WTC11 (cell line): ENCODE data around the gene ORM1.
"Not testable (repeated sequence)": the region's sequence is repeated elsewhere in the genome, so short reads cannot be mapped to it uniquely, and the experiment has no call there.

ENCODE experiments used
- ATF1 ChIP-seq: sonication (generic); formaldehyde crosslinking; IDR thresholded peaks from 2 replicates; pipeline ENCODE4 v1.8.1; 2023; ENCODE audit warnings: mild to moderate bottlenecking, moderate library complexity, missing genetic modification reagents
- ZNF423 ChIP-seq: fragments of 250-450 bp; sonication (Bioruptor Pico); IDR thresholded peaks from 2 replicates; pipeline ENCODE4 v2.1.2; 2022; ENCODE audit warnings: mild to moderate bottlenecking, moderate library complexity
- TF ChIP-seq, protein P1 (sequence below): fragments of 200-600 bp; IDR thresholded peaks from 2 replicates; pipeline ENCODE4 v1.8.0; 2022; ENCODE audit warnings: antibody characterized with exemption
- TF ChIP-seq, protein P2 (sequence below): sonication (generic); formaldehyde crosslinking; conservative IDR thresholded peaks from 2 replicates; pipeline ENCODE4 v1.8.1; 2023; ENCODE audit warnings: mild to moderate bottlenecking, low read depth, missing genetic modification reagents, moderate library complexity

DNA sequence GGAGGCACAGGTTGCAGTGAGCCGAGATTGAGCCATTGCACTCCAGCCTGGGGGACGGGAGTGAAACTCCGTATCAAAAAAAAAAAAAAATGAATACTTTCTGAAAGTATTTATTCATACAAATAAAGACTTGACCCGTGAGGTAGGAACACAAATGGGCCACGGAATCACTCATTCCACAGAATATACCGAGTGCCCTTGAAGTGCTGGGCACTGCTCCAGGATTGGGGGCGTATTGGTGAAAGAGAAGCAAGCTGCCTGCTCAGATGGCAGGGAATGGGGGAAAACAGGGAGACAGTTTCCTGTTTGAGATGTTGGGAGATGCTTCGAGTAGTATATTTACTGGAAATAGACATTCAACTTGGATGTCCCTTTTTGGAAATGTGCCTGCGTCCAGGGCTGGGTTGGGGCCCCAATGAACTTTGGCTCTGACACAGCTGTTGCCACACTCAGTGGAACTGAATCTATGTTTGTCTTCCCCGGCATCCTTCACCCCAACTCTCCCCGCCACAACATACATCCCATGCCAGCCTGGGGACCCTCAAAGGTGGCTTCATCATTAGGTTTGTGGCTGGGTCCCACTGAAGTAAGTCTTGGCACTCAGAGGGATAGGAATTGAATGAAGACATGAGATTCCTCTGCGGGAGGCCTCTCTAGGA, 609 bp upstream of the ORM1 start:
- not testable (repeated sequence) for TF ChIP-seq ATF1 (CRISPR knock-in tag); ZNF423
- TF ChIP-seq, protein P1, sequence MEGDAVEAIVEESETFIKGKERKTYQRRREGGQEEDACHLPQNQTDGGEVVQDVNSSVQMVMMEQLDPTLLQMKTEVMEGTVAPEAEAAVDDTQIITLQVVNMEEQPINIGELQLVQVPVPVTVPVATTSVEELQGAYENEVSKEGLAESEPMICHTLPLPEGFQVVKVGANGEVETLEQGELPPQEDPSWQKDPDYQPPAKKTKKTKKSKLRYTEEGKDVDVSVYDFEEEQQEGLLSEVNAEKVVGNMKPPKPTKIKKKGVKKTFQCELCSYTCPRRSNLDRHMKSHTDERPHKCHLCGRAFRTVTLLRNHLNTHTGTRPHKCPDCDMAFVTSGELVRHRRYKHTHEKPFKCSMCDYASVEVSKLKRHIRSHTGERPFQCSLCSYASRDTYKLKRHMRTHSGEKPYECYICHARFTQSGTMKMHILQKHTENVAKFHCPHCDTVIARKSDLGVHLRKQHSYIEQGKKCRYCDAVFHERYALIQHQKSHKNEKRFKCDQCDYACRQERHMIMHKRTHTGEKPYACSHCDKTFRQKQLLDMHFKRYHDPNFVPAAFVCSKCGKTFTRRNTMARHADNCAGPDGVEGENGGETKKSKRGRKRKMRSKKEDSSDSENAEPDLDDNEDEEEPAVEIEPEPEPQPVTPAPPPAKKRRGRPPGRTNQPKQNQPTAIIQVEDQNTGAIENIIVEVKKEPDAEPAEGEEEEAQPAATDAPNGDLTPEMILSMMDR: not testable (repeated sequence)
- TF ChIP-seq, protein P2, sequence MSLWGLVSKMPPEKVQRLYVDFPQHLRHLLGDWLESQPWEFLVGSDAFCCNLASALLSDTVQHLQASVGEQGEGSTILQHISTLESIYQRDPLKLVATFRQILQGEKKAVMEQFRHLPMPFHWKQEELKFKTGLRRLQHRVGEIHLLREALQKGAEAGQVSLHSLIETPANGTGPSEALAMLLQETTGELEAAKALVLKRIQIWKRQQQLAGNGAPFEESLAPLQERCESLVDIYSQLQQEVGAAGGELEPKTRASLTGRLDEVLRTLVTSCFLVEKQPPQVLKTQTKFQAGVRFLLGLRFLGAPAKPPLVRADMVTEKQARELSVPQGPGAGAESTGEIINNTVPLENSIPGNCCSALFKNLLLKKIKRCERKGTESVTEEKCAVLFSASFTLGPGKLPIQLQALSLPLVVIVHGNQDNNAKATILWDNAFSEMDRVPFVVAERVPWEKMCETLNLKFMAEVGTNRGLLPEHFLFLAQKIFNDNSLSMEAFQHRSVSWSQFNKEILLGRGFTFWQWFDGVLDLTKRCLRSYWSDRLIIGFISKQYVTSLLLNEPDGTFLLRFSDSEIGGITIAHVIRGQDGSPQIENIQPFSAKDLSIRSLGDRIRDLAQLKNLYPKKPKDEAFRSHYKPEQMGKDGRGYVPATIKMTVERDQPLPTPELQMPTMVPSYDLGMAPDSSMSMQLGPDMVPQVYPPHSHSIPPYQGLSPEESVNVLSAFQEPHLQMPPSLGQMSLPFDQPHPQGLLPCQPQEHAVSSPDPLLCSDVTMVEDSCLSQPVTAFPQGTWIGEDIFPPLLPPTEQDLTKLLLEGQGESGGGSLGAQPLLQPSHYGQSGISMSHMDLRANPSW (CRISPR knock-in tag): not testable (repeated sequence)
